Measurements from ENCODE around the gene DCAF15.

The DCAF15 gene

GRCh38 chr19:13995878-13996765, 43.8 kb downstream of the DCAF15 start:
- no peak for FAIRE-seq

DNA sequence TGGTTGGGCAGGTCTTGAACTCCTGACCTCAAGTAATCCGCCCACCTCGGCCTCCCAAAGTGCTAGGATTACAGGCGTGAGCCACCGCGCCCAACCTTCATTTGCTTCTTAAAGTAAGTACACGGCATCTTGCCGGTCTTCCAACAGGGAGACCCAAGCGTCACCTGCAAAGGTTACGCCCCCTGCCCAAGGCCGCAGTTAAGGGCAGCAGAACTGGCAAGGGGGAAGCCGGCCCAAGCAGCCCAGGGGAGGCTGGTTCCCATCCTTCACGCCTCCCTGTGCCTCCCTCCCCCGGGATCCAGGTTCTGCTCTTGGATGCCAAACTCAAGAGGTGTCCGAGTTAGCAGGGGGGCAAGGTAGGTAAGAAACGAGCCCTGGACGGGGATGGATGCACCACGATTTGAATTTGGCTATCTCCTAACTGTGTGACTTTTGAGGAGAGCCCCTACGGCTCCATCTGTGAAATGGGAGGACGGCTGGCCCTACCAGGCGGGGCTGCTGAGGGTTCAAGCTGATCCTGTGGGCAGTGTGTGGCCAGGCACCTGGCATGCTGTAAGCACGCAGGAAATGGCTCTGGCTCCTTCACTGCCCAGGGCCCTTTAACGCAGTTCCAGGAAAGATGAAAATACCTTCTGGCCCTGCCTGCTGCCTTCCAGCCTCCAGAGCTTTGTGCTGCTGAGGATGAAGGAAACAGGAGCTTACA, 44.8 kb downstream of the DCAF15 start:
- no peak for FAIRE-seq

DNA sequence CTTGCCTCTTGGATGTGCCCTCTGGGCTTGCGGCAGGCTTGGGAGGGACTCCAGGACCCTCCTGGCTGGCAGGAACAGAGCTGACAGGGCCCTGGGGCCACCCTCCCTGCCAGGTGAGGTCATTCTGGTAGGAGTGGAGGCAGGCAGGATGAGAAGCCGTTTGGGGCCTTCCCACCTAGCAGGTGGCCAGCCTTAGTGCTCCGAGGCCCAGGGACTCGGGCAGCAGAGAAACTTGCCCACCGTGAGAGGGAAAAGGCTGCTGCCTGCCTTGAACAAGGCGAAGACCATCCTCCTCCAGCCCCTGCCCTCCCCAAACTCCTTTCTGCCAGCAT, 45.3 kb downstream of the DCAF15 start:
- no peak for FAIRE-seq

GRCh38 chr19:13998426-13998825, 46.1 kb downstream of the DCAF15 start:
- FAIRE-seq = no peak

- no peak for FAIRE-seq
These were observed 46.8 kb downstream of the DCAF15 start for GRCh38 chr19:13999085-13999484.

- no peak for FAIRE-seq
These were observed 48.5 kb downstream of the DCAF15 start for GRCh38 chr19:14000691-14001375.

DNA sequence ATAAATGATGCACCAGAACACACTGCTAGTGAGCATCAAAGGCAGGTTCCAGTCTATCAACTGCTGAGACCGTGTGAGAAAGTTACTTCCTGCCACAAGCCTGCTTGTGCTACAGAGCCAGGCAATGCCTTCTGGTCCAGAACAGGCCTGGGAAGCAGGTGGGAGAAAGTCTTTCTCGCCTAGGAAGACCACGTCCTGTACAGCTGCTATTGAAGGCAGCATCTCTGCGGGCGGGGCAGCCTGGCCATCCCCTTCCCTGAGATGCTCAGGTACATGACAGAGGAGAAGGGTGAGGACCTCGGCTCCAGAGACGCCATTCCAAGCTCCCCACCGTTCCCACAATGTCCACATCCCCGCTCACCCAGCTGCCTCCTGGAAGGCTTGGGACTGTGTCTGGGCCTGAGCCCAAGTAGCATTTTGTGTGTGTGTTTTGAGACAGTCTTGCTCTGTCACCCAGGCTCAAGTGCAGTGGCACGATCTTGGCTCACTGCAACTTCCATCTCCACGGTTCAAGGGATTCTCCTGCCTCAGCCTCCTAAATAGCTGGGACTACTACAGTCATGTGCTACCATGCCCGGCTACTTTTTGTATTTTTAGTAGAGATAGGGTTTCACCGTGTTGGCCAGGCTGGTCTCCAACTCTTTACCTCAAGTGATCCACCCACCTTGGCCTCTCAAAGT, 50.4 kb downstream of the DCAF15 start:
- no peak for FAIRE-seq

- FAIRE-seq = no peak
These were observed 51.1 kb downstream of the DCAF15 start for GRCh38 chr19:14003251-14004055.

DNA sequence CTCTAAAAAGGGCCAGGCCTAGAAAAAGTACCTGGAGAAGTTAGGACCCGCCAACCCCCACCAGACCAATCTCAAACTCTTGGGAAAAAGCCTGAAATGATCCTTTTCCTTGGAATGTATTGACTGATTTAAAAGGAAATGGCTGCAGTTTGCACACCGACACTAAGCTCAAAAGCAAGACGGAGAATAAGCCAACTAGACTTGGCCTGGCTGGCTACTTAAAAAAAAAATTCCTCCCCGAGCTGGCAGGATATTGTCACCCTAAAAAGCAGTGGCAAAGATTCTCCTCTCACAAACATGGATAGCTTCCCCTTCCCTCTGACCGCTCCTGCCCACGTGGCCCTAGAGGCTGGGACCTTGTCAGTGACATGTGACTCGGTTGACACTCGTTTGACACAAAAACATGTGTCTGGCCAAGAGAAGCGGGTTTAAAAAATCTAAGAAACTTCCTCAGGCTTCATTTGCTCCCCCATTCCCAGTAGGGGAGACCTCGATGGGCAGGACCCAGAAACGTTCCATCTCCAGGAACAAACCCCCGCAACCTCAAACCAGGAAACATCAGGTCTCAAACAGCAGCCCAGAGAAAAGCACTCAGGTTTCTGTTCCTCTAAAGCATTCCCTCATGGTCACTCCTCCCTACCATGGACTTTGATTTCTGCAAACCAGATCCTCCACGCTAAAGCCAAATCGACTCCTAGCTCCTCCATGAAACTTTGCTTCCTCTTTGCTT, 52.5 kb downstream of the DCAF15 start:
- no peak for FAIRE-seq

GRCh38 chr19:14005349-14006084, 53.2 kb downstream of the DCAF15 start:
- no peak for FAIRE-seq

- peak; percentile 84 for FAIRE-seq
These were observed 53.9 kb downstream of the DCAF15 start, which contains the start of gene RFX1 for GRCh38 chr19:14006085-14006765. Gene RFX1, minus strand, starts transcription at chr19:14006320. Its CDS starts 12,477 bp downstream, at chr19:13993843.

- FAIRE-seq = no peak
These were observed 54.7 kb downstream of the DCAF15 start for GRCh38 chr19:14006766-14007562.
